HG03521 (cell line): ENCODE data around the gene COBL.
A peak's percentile ranks its signal among the peaks of the same experiment; 100 is the strongest.

ENCODE experiments used
- ATAC-seq: cut with Tn5 transposase; IDR thresholded peaks from one replicate; pipeline ENCODE4 v1.9.1; 2021; ENCODE audit warnings: mild to moderate bottlenecking, moderate library complexity; ENCODE audit not compliant: unreplicated experiment

Gene COBL

GRCh38 chr7:51316666-51317581 lies at the start of gene COBL:
Gene COBL (minus strand): TSS chr7:51316809. CDS start chr7:51316633, 176 bp downstream.
- peak; percentile 7 for ATAC-seq

- ATAC-seq = no peak
These were observed 49.6 kb upstream of the COBL start for GRCh38 chr7:51366172-51366728.

GRCh38 chr7:51357821-51358220 lies 41.2 kb upstream of the COBL start:
- ATAC-seq = no peak

- no peak for ATAC-seq
These were observed 40.4 kb upstream of the COBL start for GRCh38 chr7:51356849-51357516.

- no peak for ATAC-seq
These were observed 38.3 kb upstream of the COBL start for GRCh38 chr7:51354897-51355296.

- ATAC-seq = no peak
These were observed 37.8 kb upstream of the COBL start for GRCh38 chr7:51354434-51354833.

GRCh38 chr7:51352174-51353100 lies 35.8 kb upstream of the COBL start:
- ATAC-seq = no peak

- ATAC-seq = no peak
These were observed 35.1 kb upstream of the COBL start for GRCh38 chr7:51351661-51352060.

- no peak for ATAC-seq
These were observed 33.9 kb upstream of the COBL start for GRCh38 chr7:51350546-51350896.

- no peak for ATAC-seq
These were observed 33.4 kb upstream of the COBL start for GRCh38 chr7:51349820-51350545.

- ATAC-seq = no peak
These were observed 29.5 kb upstream of the COBL start for GRCh38 chr7:51346126-51346525.

GRCh38 chr7:51344406-51345138 lies 28.0 kb upstream of the COBL start:
- no peak for ATAC-seq

GRCh38 chr7:51340936-51341335 lies 24.3 kb upstream of the COBL start:
- ATAC-seq = no peak

- ATAC-seq = no peak
These were observed 23.6 kb upstream of the COBL start for GRCh38 chr7:51340029-51340838.

GRCh38 chr7:51335057-51335456 lies 18.4 kb upstream of the COBL start:
- no peak for ATAC-seq

- ATAC-seq = no peak
These were observed 13.2 kb upstream of the COBL start for GRCh38 chr7:51329696-51330263.

GRCh38 chr7:51328351-51328801 lies 11.8 kb upstream of the COBL start:
- ATAC-seq = no peak

GRCh38 chr7:51327287-51327717 lies 10.7 kb upstream of the COBL start:
- ATAC-seq = no peak
